ENCODE measurements around the gene TYW1B.
"Not testable (repeated sequence)": the region's sequence is repeated elsewhere in the genome, so short reads cannot be mapped to it uniquely, and the experiment has no call there.

Gene TYW1B

GRCh38 chr7:72816370-72817157 lies 11.4 kb downstream of the TYW1B start:
- peak; percentile 11 for DNase-seq (ENCODE audit: low read depth, low spot score)

GRCh38 chr7:72810437-72810836 lies 17.6 kb downstream of the TYW1B start:
- DNase-seq (ENCODE audit: low read depth, low spot score): not testable (repeated sequence)

DNA sequence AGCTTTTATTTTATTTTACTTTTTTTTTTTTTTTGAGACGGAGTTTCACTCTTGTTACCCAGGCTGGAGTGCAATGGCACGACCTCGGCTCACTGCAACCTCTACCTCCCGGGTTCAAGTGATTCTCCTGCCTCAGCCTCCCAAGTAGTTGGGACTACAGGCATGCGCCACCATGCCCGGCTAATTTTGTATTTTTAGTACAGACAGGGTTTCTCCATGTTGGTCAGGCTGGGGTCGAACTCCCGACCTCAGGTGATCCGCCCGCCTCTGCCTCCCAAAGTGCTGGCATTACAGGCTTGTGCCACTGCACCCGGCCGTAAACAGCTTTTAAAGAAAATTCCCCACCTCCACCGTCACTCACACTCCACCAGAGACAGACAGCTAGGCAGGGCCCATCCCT lies 19.5 kb downstream of the TYW1B start:
- DNase-seq (ENCODE audit: low read depth, low spot score): not testable (repeated sequence)

DNA sequence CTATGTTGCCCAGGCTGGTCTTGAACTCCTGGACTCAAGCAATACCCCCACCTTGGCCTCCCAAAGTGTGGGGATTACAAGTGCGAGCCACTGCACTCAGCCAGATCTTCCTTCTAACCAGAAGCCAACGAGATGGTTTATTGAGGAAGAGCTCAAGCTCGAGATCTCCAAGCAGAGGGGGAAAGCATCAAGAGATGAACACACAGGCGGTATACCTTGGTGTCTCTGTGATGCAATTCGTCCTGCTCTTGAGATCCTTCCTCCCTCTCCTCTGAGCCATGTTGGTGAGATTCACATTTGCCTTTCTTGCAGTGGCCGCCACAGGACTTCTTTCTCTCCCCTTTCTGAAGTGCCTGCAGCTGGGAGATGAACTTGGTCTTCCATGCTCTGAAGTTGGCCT lies 21.1 kb downstream of the TYW1B start:
- not testable (repeated sequence) for DNase-seq (ENCODE audit: low read depth, low spot score)

- peak; percentile 18 for DNase-seq (ENCODE audit: low read depth, low spot score)
These were observed 22.2 kb downstream of the TYW1B start for GRCh38 chr7:72805526-72806494.

GRCh38 chr7:72803778-72804177 lies 24.2 kb downstream of the TYW1B start:
- DNase-seq (ENCODE audit: low read depth, low spot score): not testable (repeated sequence)

GRCh38 chr7:72801564-72801963 lies 26.4 kb downstream of the TYW1B start:
- not testable (repeated sequence) for DNase-seq (ENCODE audit: low read depth, low spot score)

GRCh38 chr7:72795401-72795800 lies 32.6 kb downstream of the TYW1B start:
- not testable (repeated sequence) for DNase-seq (ENCODE audit: low read depth, low spot score)

DNA sequence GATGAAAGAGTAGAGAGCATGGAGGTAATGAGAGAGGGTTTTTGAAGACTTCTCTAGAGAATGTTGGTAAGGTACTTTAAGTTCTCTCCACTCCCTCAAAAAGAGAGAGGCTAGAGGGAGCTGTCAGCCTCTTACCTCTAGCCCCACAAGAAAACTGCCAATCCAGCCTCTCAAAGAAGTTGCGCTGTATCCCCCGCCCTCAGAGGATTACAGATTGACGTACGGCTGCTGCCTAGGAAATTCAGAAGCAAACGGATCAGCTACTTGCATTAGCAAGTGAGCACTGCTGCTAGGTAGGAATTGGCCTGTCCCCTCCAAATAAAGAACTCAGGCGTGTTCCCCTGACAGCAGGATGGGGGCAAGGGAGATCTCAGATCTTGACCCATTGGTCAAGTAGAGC lies 34.2 kb downstream of the TYW1B start:
- DNase-seq (ENCODE audit: low read depth, low spot score): no peak

DNA sequence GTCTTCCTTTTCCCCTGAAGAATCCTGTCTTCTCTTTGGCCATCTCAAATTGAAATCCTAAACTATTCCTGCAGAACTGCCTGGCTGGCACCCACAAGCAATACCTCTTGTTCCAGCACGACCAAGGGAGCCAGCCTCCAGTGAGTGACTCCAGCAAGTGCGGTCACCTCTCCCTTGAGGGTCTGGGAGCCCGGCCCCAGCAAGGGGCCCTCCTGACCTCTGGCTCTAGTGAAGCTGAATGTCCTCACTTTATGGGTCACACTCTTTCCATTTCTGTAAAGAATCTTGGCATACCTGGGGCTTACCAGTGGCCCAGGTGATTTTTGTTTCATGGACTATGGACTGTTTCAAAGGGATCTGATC lies 37.3 kb downstream of the TYW1B start:
- not testable (repeated sequence) for DNase-seq (ENCODE audit: low read depth, low spot score)

DNA sequence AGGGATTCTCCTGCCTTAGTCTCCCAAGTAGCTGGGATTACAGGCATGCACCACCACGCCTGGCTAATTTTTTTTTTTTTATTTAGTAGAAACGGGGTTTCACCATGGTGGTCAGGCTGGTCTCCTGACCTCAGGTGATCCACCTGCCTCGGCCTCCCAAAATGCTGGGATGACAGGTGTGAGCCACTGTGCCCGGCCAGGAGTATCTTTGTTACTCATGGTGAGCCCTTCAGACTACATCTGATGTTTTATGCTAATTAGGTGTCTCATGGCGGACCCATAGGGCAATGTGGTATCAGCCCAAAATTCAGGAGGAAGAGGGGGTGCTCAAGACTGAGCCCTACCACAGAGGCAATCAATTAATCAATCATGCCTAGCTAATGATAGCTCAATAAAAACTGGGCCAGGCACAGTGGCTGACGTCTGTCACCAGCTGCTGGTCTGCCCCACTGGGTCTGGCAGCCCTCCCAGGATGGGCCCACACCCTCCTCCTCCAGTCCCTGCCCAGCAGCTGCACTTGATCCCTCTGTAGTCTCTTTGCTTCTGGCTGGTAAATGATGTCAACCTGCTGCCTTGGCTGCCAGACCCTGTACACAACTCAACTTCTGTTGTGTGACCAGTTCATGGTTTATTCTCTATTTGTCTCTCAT lies 37.8 kb downstream of the TYW1B start:
- not testable (repeated sequence) for DNase-seq (ENCODE audit: low read depth, low spot score)

- no peak for DNase-seq (ENCODE audit: low read depth, low spot score)
These were observed 42.6 kb downstream of the TYW1B start for GRCh38 chr7:72785166-72785955.

DNA sequence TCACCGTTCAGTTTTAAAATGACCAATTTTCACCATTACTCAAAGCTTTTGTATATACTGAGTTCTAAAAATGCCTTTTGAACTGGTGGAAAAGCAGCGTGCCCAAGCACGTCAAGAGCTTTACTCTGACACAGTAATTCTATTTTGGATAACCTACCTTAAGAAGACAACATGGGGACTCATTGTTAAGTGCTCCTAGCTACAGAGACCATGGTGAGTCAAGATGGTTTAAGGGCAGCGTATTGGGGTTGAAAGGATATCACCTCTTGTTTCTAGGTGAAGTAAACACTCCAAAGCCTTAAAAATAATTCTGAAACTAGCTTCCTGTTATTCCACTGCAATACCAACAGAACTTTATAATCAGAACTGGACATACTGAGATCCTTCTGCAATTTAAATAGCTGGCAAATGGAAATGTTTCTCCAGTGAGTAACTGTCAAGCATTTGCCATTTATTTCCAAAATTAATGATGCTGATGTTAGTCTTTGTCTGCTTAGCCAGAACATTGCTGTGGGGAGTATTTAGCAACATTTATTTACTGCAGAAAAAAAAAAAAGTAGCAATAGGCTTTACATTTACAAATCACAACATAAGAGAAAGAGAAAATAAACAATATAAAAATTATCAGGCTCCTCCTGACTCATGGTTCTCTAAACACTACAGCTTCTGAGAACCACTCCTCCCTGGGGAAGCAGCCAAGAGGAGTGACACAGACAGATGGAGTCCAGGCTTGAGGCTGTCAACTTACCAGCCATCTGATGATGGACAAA lies 44.2 kb downstream of the TYW1B start:
- not testable (repeated sequence) for DNase-seq (ENCODE audit: low read depth, low spot score)

DNA sequence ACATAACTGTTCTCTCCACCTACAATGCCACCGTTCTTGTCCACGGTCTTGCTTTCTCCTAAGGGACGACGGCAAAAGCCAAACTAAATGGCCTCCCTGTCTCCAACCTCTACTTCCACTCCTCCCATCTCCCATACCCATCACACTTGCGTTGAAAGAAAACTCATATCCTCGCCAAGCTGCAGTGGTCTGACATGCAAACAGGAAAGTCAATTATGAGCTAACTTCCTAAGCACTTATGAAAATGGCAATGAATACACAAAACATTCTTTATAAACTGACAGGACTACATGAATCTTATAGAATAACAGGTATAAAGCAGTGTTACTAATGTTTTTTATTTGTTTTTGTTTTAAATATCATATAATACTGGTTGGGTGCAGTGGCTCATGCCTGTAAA lies 46.4 kb downstream of the TYW1B start:
- no peak for DNase-seq (ENCODE audit: low read depth, low spot score)

DNA sequence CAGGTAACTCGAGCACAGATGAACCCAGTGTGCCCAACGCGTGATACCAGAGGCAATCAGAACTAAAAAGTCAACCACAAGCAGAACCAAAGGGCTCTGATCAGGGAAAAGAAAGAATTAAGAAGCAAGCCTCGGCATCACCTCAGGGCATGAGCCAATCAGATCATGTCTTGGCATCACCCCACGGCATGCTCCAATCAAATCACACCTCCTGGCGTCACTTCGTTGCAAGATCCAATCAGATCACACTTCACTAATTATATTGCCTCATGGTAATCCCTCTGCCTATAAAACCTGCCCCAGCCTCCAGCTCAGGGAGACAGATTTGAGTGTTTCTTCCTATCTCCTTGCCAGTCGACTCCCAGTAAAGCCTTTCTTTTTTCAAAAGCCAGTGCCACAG lies 46.8 kb downstream of the TYW1B start:
- DNase-seq (ENCODE audit: low read depth, low spot score): peak; percentile 7

DNA sequence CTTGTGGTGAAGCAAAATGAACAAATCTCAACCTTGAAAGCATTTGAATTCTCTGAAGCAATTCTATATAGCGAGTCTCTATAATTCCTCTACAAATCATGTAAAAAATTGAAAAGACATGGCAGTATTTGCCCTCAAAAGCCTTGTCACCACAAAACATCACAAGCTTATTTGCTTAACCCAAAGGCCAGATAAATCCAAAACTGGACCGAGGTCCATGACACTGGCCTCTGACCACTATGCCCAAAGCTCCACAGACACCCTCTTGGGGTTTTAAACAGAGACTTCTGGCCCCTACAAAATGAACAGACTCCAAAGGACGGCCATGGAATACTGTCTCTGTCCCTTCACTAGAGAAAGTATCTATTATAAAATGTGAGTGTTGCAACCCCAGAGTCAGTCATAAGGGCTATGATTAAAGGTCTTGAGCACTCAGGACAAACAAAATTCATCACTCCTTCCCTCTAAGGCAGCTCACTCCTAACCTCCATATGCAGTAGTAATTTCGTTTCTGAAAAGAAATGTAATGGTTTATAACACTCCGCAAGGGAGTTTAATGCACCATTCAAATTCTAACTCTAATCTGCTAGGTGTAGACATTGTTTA lies 47.6 kb downstream of the TYW1B start:
- DNase-seq (ENCODE audit: low read depth, low spot score): not testable (repeated sequence)

GRCh38 chr7:72777167-72777566 lies 50.8 kb downstream of the TYW1B start:
- not testable (repeated sequence) for DNase-seq (ENCODE audit: low read depth, low spot score)

GRCh38 chr7:72772627-72773026 lies 55.4 kb downstream of the TYW1B start:
- DNase-seq (ENCODE audit: low read depth, low spot score): not testable (repeated sequence)

- DNase-seq (ENCODE audit: low read depth, low spot score): not testable (repeated sequence)
These were observed 61.0 kb downstream of the TYW1B start for GRCh38 chr7:72766994-72767393.

DNA sequence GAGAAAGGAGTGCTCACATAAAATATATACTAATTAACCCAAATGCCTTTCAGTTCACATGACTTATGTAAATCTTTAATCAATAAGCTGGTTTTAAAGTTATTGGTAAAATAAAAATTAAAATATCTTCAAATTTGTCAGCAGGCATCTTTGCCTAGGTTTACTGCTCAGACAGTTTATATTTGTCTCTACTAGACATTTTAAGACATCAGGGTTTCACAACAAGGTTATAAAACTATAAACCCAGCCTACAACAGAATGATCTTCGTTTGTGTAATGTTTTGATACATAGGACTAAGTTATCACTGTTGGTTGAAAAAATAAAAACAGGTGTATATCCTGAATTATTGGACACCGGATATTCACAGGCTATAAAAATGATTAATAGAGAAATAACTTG lies 67.4 kb downstream of the TYW1B start:
- no peak for DNase-seq (ENCODE audit: low read depth, low spot score)

Data from ELF-1 (cell line).